ENCODE results near the gene LAMC3. TPM values are rescaled to one million over a fixed set of nuclear protein-coding genes. Genes with fewer than 3 reads are reported as not detected.

Gene LAMC3
- total RNA-seq, 1 donor from 2014 or later, result 1.0 TPM

- no peak for TF ChIP-seq CTCF (IDR thresholded peaks at IDR 0.05)
- Mint-ChIP-seq H3K27me3 (ENCODE audit: unreplicated experiment) (peaks cover 4% of the 10 kb centered on the region), H3K4me1 (ENCODE audit: unreplicated experiment) (peaks cover 40% of the 10 kb centered on the region), H3K4me3 (ENCODE audit: unreplicated experiment) (peak within 1 kb of the TSS; percentile 61), H3K36me3 (ENCODE audit: unreplicated experiment) (no peaks in the 10 kb centered on the region), H3K27ac (ENCODE audit: unreplicated experiment) (peak within 1 kb of the TSS; percentile 17), H3K9me3 (ENCODE audit: unreplicated experiment) (no peaks in the 10 kb centered on the region)
- DNase-seq (ENCODE audit: extremely low spot score, unreplicated experiment), result no peak
Observed at GRCh38 chr9:131096269-131097125, 87.5 kb downstream of the LAMC3 start, which contains the start of gene AIF1L. Gene AIF1L (plus strand): TSS chr9:131096531. CDS start chr9:131096630, 99 bp downstream.

- Mint-ChIP-seq H3K27me3 (ENCODE audit: unreplicated experiment) (peaks cover 4% of the 10 kb centered on the region), H3K4me1 (ENCODE audit: unreplicated experiment) (peaks cover 44% of the 10 kb centered on the region), H3K4me3 (ENCODE audit: unreplicated experiment) (peak overlapping the region; percentile 61), H3K9me3 (ENCODE audit: unreplicated experiment) (no peaks in the 10 kb centered on the region), H3K36me3 (ENCODE audit: unreplicated experiment) (no peaks in the 10 kb centered on the region), H3K27ac (ENCODE audit: unreplicated experiment) (peak overlapping the region; percentile 17)
- DNase-seq (ENCODE audit: extremely low spot score, unreplicated experiment), result no peak
- TF ChIP-seq CTCF (IDR thresholded peaks at IDR 0.05), result no peak
Observed at GRCh38 chr9:131097126-131097947, 88.4 kb downstream of the LAMC3 start.

- Mint-ChIP-seq H3K4me1 (ENCODE audit: unreplicated experiment) (peaks cover 49% of the 10 kb centered on the region), H3K36me3 (ENCODE audit: unreplicated experiment) (no peaks in the 10 kb centered on the region), H3K4me3 (ENCODE audit: unreplicated experiment) (peak overlapping the region; percentile 61), H3K9me3 (ENCODE audit: unreplicated experiment) (no peaks in the 10 kb centered on the region), H3K27ac (ENCODE audit: unreplicated experiment) (peak overlapping the region; percentile 41), H3K27me3 (ENCODE audit: unreplicated experiment) (peaks cover 4% of the 10 kb centered on the region)
- no peak for DNase-seq (ENCODE audit: extremely low spot score, unreplicated experiment)
- TF ChIP-seq CTCF (IDR thresholded peaks at IDR 0.05), result no peak
Observed at GRCh38 chr9:131097948-131098278, 88.9 kb downstream of the LAMC3 start.

GRCh38 chr9:131098391-131099101, 89.6 kb downstream of the LAMC3 start:
- TF ChIP-seq CTCF (IDR thresholded peaks at IDR 0.05), result no peak
- no peak for DNase-seq (ENCODE audit: extremely low spot score, unreplicated experiment)
- H3K4me1 Mint-ChIP-seq (ENCODE audit: unreplicated experiment), result peaks cover 49% of the 10 kb centered on the region
- H3K27ac Mint-ChIP-seq (ENCODE audit: unreplicated experiment), result peak overlapping the region; percentile 56
- H3K36me3 Mint-ChIP-seq (ENCODE audit: unreplicated experiment), result no peaks in the 10 kb centered on the region
- peak overlapping the region; percentile 35 for H3K4me3 Mint-ChIP-seq (ENCODE audit: unreplicated experiment)
- no peaks in the 10 kb centered on the region for H3K9me3 Mint-ChIP-seq (ENCODE audit: unreplicated experiment)
- H3K27me3 Mint-ChIP-seq (ENCODE audit: unreplicated experiment), result peaks cover 4% of the 10 kb centered on the region
